ENCODE data around the gene MT2A. TPM values are rescaled to one million over a fixed set of nuclear protein-coding genes. Genes with fewer than 3 reads are reported as not detected.

MT2A gene
- total RNA-seq, 1 donor from 2014 or later: 139 TPM

DNA sequence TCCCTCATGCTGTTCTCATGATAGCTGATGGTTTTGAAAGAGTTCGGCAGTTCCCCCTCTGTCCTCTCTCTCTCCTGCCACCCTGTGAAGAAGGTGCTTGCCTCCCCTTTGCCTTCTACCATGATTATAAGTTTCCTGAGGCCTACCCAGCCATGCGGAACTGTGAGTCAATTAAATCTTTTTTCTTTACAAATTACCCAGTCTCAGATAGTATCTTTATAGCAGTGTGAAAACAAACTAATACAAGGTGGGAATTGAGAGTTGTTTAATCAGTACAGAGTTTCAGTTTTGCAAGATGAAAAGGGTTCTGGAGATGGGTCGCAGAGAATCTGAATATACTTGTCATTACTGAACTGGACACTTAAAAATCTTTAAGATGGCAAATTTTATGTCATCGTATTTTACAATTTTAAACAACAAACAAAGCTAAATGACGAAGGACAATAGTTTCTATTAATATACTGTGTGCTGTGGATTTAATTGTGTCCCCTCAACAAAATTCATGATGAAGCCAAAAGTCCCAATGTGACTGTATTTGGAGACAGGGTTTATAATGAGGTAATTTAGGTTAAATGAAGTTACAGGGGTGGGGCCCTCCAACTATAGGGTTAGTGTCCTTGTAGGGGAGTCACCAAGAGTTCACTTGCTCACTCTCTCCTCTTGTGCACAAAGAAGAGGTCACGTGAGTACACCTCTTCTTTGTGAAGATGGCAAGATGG is 14.7 kb upstream of the MT2A start:
- Histone ChIP-seq H3K27me3 (ENCODE audit: control insufficient read depth, insufficient read depth, low read length) (peaks cover 24% of the 10 kb centered on the region), H3K4me3 (ENCODE audit: low read depth, low read length) (no peak overlapping the region), H3K36me3 (ENCODE audit: control insufficient read depth, insufficient read depth, low read length) (no peaks in the 10 kb centered on the region)
- no peak for DNase-seq (ENCODE audit: low read depth)
- TF ChIP-seq, protein P1, sequence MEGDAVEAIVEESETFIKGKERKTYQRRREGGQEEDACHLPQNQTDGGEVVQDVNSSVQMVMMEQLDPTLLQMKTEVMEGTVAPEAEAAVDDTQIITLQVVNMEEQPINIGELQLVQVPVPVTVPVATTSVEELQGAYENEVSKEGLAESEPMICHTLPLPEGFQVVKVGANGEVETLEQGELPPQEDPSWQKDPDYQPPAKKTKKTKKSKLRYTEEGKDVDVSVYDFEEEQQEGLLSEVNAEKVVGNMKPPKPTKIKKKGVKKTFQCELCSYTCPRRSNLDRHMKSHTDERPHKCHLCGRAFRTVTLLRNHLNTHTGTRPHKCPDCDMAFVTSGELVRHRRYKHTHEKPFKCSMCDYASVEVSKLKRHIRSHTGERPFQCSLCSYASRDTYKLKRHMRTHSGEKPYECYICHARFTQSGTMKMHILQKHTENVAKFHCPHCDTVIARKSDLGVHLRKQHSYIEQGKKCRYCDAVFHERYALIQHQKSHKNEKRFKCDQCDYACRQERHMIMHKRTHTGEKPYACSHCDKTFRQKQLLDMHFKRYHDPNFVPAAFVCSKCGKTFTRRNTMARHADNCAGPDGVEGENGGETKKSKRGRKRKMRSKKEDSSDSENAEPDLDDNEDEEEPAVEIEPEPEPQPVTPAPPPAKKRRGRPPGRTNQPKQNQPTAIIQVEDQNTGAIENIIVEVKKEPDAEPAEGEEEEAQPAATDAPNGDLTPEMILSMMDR (IDR thresholded peaks at IDR 0.05; ENCODE audit: insufficient read depth, low read length, poor library complexity, severe bottlenecking): no peak

DNA sequence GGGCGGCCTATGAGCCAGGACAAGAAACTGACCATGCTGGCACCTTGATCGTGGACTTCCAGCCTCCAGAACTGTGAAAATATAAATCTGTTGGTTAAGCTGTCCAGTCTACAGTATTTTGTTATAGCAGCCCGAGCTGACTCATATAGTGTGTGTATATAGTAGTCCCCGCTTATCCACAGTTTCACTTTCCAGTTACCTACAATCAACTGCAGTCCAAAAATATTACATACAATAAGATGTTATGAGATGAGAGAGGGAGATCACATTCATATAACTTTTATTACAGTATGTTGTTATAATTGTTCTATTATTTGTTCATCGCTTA is 14.1 kb upstream of the MT2A start:
- Histone ChIP-seq H3K27me3 (ENCODE audit: control insufficient read depth, insufficient read depth, low read length) (peaks cover 18% of the 10 kb centered on the region), H3K36me3 (ENCODE audit: control insufficient read depth, insufficient read depth, low read length) (no peaks in the 10 kb centered on the region), H3K4me3 (ENCODE audit: low read depth, low read length) (no peak overlapping the region)
- DNase-seq (ENCODE audit: low read depth): no peak
- TF ChIP-seq, protein P1 (IDR thresholded peaks at IDR 0.05; ENCODE audit: insufficient read depth, low read length, poor library complexity, severe bottlenecking): no peak

DNA sequence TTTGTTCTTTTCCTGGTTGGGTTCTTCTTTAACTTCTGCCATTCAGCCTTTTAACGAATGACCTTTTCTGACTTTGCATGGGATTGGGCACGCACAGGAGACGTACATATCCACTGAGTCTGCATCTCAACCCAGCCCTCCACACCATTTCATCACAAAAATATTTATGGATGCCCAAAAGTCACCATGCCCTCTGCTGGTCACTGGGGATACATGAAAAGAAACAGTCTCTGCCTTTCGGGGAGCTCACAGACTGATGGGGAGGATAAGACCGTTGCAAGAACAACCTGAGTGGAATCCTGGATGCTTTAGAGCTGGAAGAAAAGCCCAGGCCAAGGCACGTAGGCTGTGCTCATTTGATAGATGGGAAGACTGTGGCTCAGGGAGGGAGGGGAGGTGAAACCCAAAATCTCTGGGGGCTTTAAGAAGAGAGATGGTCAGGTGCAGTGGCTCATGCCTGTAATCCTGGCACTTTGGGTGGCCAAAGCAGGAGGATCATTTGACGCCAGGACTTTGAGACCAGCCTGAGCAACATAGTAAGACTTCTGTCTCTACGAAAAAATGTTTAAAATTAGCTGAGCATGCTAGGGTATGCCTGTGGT is 7.9 kb upstream of the MT2A start:
- TF ChIP-seq, protein P1 (IDR thresholded peaks at IDR 0.05; ENCODE audit: insufficient read depth, low read length, poor library complexity, severe bottlenecking): peak; percentile 68
- no peaks in the 10 kb centered on the region for H3K27me3 ChIP-seq (ENCODE audit: control insufficient read depth, insufficient read depth, low read length)
- H3K36me3 ChIP-seq (ENCODE audit: control insufficient read depth, insufficient read depth, low read length): no peaks in the 10 kb centered on the region
- no peak overlapping the region for H3K4me3 ChIP-seq (ENCODE audit: low read depth, low read length)
- DNase-seq (ENCODE audit: low read depth): no peak

DNA sequence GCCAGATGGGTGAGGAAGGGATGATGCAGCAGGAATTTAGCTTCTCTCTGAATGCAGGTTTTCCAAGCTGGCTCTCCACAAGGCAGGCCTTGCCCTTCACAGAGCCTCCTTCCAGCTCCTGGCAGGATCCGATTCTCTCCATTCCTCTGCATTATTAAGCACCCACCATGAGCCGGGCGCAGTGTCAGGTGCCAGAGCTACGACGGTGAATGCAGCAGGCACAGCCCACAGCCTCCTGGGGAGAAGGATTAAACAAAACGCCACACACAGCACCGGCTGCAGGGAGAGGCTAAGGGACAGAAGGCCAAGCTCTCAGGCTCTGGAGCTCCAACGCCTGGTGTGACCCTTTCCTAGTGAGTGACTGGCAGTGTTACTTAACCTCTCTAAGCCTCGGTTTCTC is 7.1 kb upstream of the MT2A start:
- TF ChIP-seq, protein P1 (IDR thresholded peaks at IDR 0.05; ENCODE audit: insufficient read depth, low read length, poor library complexity, severe bottlenecking): no peak
- Histone ChIP-seq H3K4me3 (ENCODE audit: low read depth, low read length) (no peak overlapping the region), H3K27me3 (ENCODE audit: control insufficient read depth, insufficient read depth, low read length) (no peaks in the 10 kb centered on the region), H3K36me3 (ENCODE audit: control insufficient read depth, insufficient read depth, low read length) (no peaks in the 10 kb centered on the region)
- no peak for DNase-seq (ENCODE audit: low read depth)

DNA sequence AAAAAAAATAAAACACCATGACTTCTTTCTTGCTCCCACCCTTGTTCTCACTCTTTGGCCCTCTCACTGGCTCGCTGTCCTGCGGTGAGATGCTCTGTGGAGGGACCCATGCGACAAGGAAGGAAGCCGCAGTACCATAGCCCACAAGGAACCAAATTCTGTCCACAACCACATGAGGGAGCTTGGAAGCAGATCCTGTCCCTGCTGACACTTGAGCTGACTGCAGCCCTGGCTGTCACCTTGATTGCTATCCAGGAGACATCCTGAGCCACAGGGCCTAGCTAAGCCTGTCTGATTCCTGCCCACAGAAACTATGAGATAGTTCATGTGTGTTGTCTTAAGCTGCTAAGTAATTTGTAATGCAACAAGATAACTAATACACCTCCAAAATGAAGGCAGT is 4.8 kb upstream of the MT2A start:
- no peaks in the 10 kb centered on the region for H3K27me3 ChIP-seq (ENCODE audit: control insufficient read depth, insufficient read depth, low read length)
- H3K36me3 ChIP-seq (ENCODE audit: control insufficient read depth, insufficient read depth, low read length): no peaks in the 10 kb centered on the region
- H3K4me3 ChIP-seq (ENCODE audit: low read depth, low read length): no peak overlapping the region
- DNase-seq (ENCODE audit: low read depth): no peak
- TF ChIP-seq, protein P1 (IDR thresholded peaks at IDR 0.05; ENCODE audit: insufficient read depth, low read length, poor library complexity, severe bottlenecking): peak; percentile 41

DNA sequence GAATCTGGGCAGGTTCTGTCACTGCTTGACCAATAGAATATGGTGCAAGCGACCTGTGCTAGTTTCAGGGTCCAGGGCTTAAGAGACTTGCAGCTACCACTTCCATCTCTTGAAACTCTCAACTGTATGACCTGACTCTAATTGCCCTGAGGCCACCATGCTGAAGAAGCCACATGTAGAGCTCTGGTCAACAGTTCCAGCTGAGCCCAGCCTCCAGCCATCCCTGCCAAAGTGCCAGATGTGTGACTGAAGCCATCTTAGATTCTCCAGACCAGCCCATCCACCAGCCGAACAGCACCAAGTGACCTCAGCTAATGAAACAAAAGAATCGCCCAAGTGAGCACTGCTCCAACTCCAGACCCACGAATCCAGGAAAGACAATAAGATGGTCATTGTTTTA is 3.4 kb upstream of the MT2A start:
- no peaks in the 10 kb centered on the region for H3K36me3 ChIP-seq (ENCODE audit: control insufficient read depth, insufficient read depth, low read length)
- TF ChIP-seq, protein P1 (IDR thresholded peaks at IDR 0.05; ENCODE audit: insufficient read depth, low read length, poor library complexity, severe bottlenecking): no peak
- H3K4me3 ChIP-seq (ENCODE audit: low read depth, low read length): no peak overlapping the region
- DNase-seq (ENCODE audit: low read depth): no peak
- H3K27me3 ChIP-seq (ENCODE audit: control insufficient read depth, insufficient read depth, low read length): no peaks in the 10 kb centered on the region
